H1 (cell line): ENCODE results near the gene GPC1. TPM values are rescaled to one million over a fixed set of nuclear protein-coding genes. Genes with fewer than 3 reads are reported as not detected.

Experiments used
- CTCF ChIA-PET: fragments of 300-600 bp; sonication (Branson Sonifier 250); formaldehyde crosslinking; loops from one replicate; lab custom pipeline; 2021; ENCODE audit not compliant: partially characterized antibody; lab: Charles Lee
- POLR2A ChIA-PET: fragments of 300-600 bp; sonication (Branson Sonifier 250); formaldehyde crosslinking; loops from one replicate; lab custom pipeline; 2021; ENCODE audit warnings: inconsistent platforms; ENCODE audit not compliant: partially characterized antibody; lab: Charles Lee
- DNase-seq, 2 experiments: peaks; one replicate each; pipeline versions ENCODE4 v3.0.0 to v3.0.0-alpha.2; 2010 to 2022; ENCODE audit warnings: low spot score in 2 of 2, low read depth in 1 of 2, mixed read lengths in 1 of 2
- FAIRE-seq: peaks from 2 replicates; lab custom pipeline; 2011; peaks lifted over from hg19 to GRCh38; lab: Jason Lieb, UNC
- H2AFZ ChIP-seq: 2 replicates; pipeline ENCODE4 v1.8.1; 2012; ENCODE audit warnings: low read length, inconsistent platforms
- H2AK5ac ChIP-seq: 2 replicates; pipeline ENCODE4 v1.6.1; 2013; ENCODE audit warnings: low read depth, low read length
- H2BK120ac ChIP-seq: replicated peaks from 2 replicates; pipeline ENCODE3; 2013; ENCODE audit warnings: low read depth, low read length, inconsistent platforms
- H2BK12ac ChIP-seq: 2 replicates; pipeline ENCODE4 v1.6.1; 2013; ENCODE audit warnings: low read depth, low read length
- H2BK15ac ChIP-seq: 2 replicates; pipeline ENCODE4 v1.6.1; 2013; ENCODE audit warnings: low read length
- H2BK20ac ChIP-seq: 2 replicates; pipeline ENCODE4 v1.6.1; 2013; ENCODE audit warnings: low read length
- H2BK5ac ChIP-seq: 2 replicates; pipeline ENCODE4 v1.6.1; 2013; ENCODE audit warnings: low read depth, low read length
- H3K14ac ChIP-seq: 2 replicates; pipeline ENCODE4 v1.6.1; 2013; ENCODE audit warnings: inconsistent platforms; ENCODE audit not compliant: insufficient read length
- H3K18ac ChIP-seq: 2 replicates; pipeline ENCODE4 v1.6.1; 2013; ENCODE audit warnings: low read length; ENCODE audit errors: extremely low read depth
- H3K23ac ChIP-seq: 2 replicates; pipeline ENCODE4 v1.6.1; 2013; ENCODE audit warnings: inconsistent platforms; ENCODE audit not compliant: insufficient read length
- H3K23me2 ChIP-seq: 2 replicates; pipeline ENCODE4 v1.6.1; 2013; ENCODE audit warnings: low read depth, low read length
- H3K27ac ChIP-seq: 2 replicates; pipeline ENCODE4 v1.6.1; 2011; ENCODE audit warnings: low read depth, low read length, inconsistent platforms
- H3K27me3 ChIP-seq, 4 experiments: replicated peaks in 1 of 4; 1 replicate in 1 of 4; 2 replicates in 3 of 4; pipeline versions ENCODE4 v1.6.1 to v1.8.1; 2011 to 2013; ENCODE audit warnings: low read length in 3 of 4, mild to moderate bottlenecking in 3 of 4, inconsistent platforms in 2 of 4, mixed read lengths in 2 of 4, moderate library complexity in 1 of 4; ENCODE audit not compliant: control insufficient read depth in 3 of 4, insufficient read depth in 3 of 4; ENCODE audit errors: extremely low read depth in 1 of 4
- H3K36me3 ChIP-seq, 4 experiments: 2 replicates each; pipeline versions ENCODE4 v1.6.1 to v1.8.1; 2011 to 2013; ENCODE audit warnings: mild to moderate bottlenecking in 4 of 4, low read length in 3 of 4, moderate library complexity in 2 of 4, control low read depth in 1 of 4, inconsistent platforms in 1 of 4; ENCODE audit not compliant: insufficient read depth in 4 of 4, control insufficient read depth in 2 of 4
- H3K4ac ChIP-seq: replicated peaks from 2 replicates; pipeline ENCODE3; 2013; ENCODE audit warnings: low read length, low read depth, mixed read lengths, inconsistent platforms; ENCODE audit not compliant: insufficient read length
- H3K4me1 ChIP-seq, 4 experiments: replicated peaks in 1 of 4; 1 replicate in 1 of 4; 2 replicates in 3 of 4; pipeline versions ENCODE4 v1.6.1 to v1.8.1; 2011 to 2013; ENCODE audit warnings: low read length in 3 of 4, inconsistent platforms in 2 of 4, mixed read lengths in 1 of 4; ENCODE audit not compliant: insufficient read depth in 4 of 4, control insufficient read depth in 3 of 4
- H3K4me2 ChIP-seq, 2 experiments: 2 replicates each; pipeline versions ENCODE4 v1.6.1 to v1.8.1; 2011 to 2013; ENCODE audit warnings: low read depth in 2 of 2, low read length in 2 of 2, control low read depth in 1 of 2, inconsistent platforms in 1 of 2, mild to moderate bottlenecking in 1 of 2; ENCODE audit not compliant: insufficient read depth in 1 of 2
- H3K4me3 ChIP-seq, 4 experiments: fragments of 200-600, 300-600 bp in 1 of 4; sonication (generic), shearing (Covaris generic), sonication (Bioruptor Twin) in 1 of 4; 2 replicates each; pipeline versions ENCODE4 v1.5.1 to v1.8.1; 2011 to 2016; ENCODE audit warnings: low read length in 4 of 4, low read depth in 3 of 4, control low read depth in 2 of 4, inconsistent platforms in 2 of 4, mild to moderate bottlenecking in 2 of 4, mixed read lengths in 1 of 4, moderate library complexity in 1 of 4; ENCODE audit not compliant: insufficient read depth in 2 of 4; ENCODE audit errors: extremely low read depth in 1 of 4
- H3K56ac ChIP-seq: replicated peaks from 2 replicates; pipeline ENCODE3; 2013; ENCODE audit warnings: low read depth, mild to moderate bottlenecking, mixed read lengths, low read length, inconsistent platforms; ENCODE audit not compliant: insufficient read length
- H3K79me1 ChIP-seq: 2 replicates; pipeline ENCODE4 v1.6.1; 2013; ENCODE audit warnings: low read depth, low read length, control low read depth
- H3K79me2 ChIP-seq, 2 experiments: 2 replicates each; pipeline versions ENCODE4 v1.6.1 to v1.8.1; 2012 to 2013; ENCODE audit warnings: low read length in 2 of 2, mild to moderate bottlenecking in 2 of 2, inconsistent platforms in 1 of 2; ENCODE audit not compliant: insufficient read depth in 2 of 2, control insufficient read depth in 1 of 2
- H3K9ac ChIP-seq, 4 experiments: replicated peaks in 1 of 4; 1 replicate in 1 of 4; 2 replicates in 3 of 4; pipeline versions ENCODE4 v1.6.1 to v1.8.1; 2011 to 2013; ENCODE audit warnings: low read depth in 3 of 4, low read length in 3 of 4, control low read depth in 2 of 4, mild to moderate bottlenecking in 2 of 4, moderate library complexity in 2 of 4, inconsistent platforms in 1 of 4; ENCODE audit errors: extremely low read depth in 1 of 4
- H3K9me3 ChIP-seq, 2 experiments: 2 replicates each; pipeline versions ENCODE4 v1.6.1 to v1.8.1; 2012 to 2013; ENCODE audit warnings: mild to moderate bottlenecking in 2 of 2, moderate library complexity in 2 of 2, control low read depth in 1 of 2, inconsistent platforms in 1 of 2, low read depth in 1 of 2, low read length in 1 of 2, mixed read lengths in 1 of 2; ENCODE audit not compliant: insufficient read depth in 2 of 2
- H4K20me1 ChIP-seq, 2 experiments: replicated peaks in 1 of 2; 2 replicates each; pipeline versions ENCODE3 to v1.8.1; 2011 to 2013; ENCODE audit warnings: inconsistent platforms in 2 of 2, low read length in 2 of 2, mild to moderate bottlenecking in 1 of 2; ENCODE audit not compliant: insufficient read depth in 2 of 2, control insufficient read depth in 1 of 2
- H4K5ac ChIP-seq: 2 replicates; pipeline ENCODE4 v1.6.1; 2013; ENCODE audit warnings: low read length, low read depth, mixed read lengths, inconsistent platforms; ENCODE audit not compliant: insufficient read length
- H4K8ac ChIP-seq: 2 replicates; pipeline ENCODE4 v1.8.0; 2013; ENCODE audit warnings: mild to moderate bottlenecking, moderate library complexity, low read length, inconsistent platforms; ENCODE audit not compliant: insufficient read depth; ENCODE audit errors: extremely low read depth
- H4K91ac ChIP-seq: replicated peaks from 2 replicates; pipeline ENCODE3; 2013; ENCODE audit warnings: low read length, mixed read lengths, inconsistent platforms; ENCODE audit not compliant: insufficient read length
- CBX5 ChIP-seq: fragments of 300-800, 300-1000 bp; sonication (generic); IDR thresholded peaks from 2 replicates; pipeline ENCODE4 v1.7.1; 2016; ENCODE audit warnings: antibody characterized with exemption, low read length, low read depth
- CBX8 ChIP-seq: fragments of 300-800, 300-1000 bp; sonication (generic); IDR thresholded peaks from 2 replicates; pipeline ENCODE4 v1.7.1; 2016; ENCODE audit warnings: low read depth, low read length, borderline replicate concordance
- EZH2 ChIP-seq: fragments of 200-600 bp; sonication (generic); IDR thresholded peaks from 2 replicates; pipeline ENCODE4 v1.7.1; 2012; ENCODE audit warnings: low read depth, mild to moderate bottlenecking, moderate library complexity, low read length, inconsistent platforms; ENCODE audit not compliant: severe bottlenecking
- GTF2F1 ChIP-seq: IDR thresholded peaks from 2 replicates; pipeline ENCODE4 v1.6.1; 2012; ENCODE audit warnings: low read depth, low read length, improper control_type of control experiment, borderline replicate concordance
- JUN ChIP-seq: IDR thresholded peaks from 2 replicates; pipeline ENCODE4 v1.6.1; 2011; ENCODE audit warnings: low read depth, mild to moderate bottlenecking, improper control_type of control experiment, low read length
- JUND ChIP-seq: IDR thresholded peaks from 2 replicates; pipeline ENCODE4 v1.6.1; 2011; ENCODE audit warnings: mild to moderate bottlenecking, improper control_type of control experiment, low read length
- KDM1A ChIP-seq: fragments of 200-600, 300-600 bp; sonication (generic); IDR thresholded peaks from 2 replicates; pipeline ENCODE4 v1.7.1; 2016; ENCODE audit warnings: mild to moderate bottlenecking, low read length, borderline replicate concordance
- PHF8 ChIP-seq: fragments of 200-600 bp; sonication (generic); conservative IDR thresholded peaks from 2 replicates; pipeline ENCODE4 v1.7.1; 2012; ENCODE audit warnings: low read depth, mild to moderate bottlenecking, inconsistent platforms, low read length, moderate library complexity
- POLR2AphosphoS5 ChIP-seq: IDR thresholded peaks from 2 replicates; pipeline ENCODE4 v1.6.1; 2011; ENCODE audit warnings: low read depth, low read length
- RNF2 ChIP-seq: fragments of 200-900, 300-1000 bp; sonication (generic); IDR thresholded peaks from 2 replicates; pipeline ENCODE4 v1.7.1; 2016; ENCODE audit warnings: borderline replicate concordance, low read depth, mild to moderate bottlenecking, antibody characterized with exemption, low read length; ENCODE audit not compliant: poor library complexity, severe bottlenecking; ENCODE audit errors: missing control alignments
- SP2 ChIP-seq: IDR thresholded peaks from 2 replicates; pipeline ENCODE4 v1.6.1; 2012; ENCODE audit warnings: mild to moderate bottlenecking, low read length, inconsistent platforms
- YY1 ChIP-seq: IDR thresholded peaks from 2 replicates; pipeline ENCODE4 v1.6.1; 2011; ENCODE audit warnings: low read depth, mild to moderate bottlenecking, low read length
- WGBS, 2 experiments: shearing (Covaris generic) in 1 of 2; methylation state at CpG; one replicate each; pipeline versions ENCODE4 v1.1.6 to v1.1.7; 2013 to 2015; ENCODE audit warnings: low lambda C conversion rate in 2 of 2, mixed read lengths in 2 of 2, inconsistent platforms in 1 of 2, low coverage in 1 of 2, missing lambda C conversion rate in 1 of 2; ENCODE audit not compliant: insufficient replicate concordance in 2 of 2, insufficient coverage in 1 of 2, insufficient read length in 1 of 2; ENCODE audit errors: extremely low coverage in 1 of 2, missing lambda C conversion rate in 1 of 2; 5-methylcytosine and 5-hydroxymethylcytosine counted together
- polyA plus RNA-seq, 7 experiments: library from polyadenylated mRNA; depleted of rRNA in 3 of 7; stranded (reverse) in 5 of 7; unstranded in 2 of 7; fragments of >200 nt in 5 of 7; fragments of 200-250 nt in 2 of 7; gene quantifications; 1 replicate in 5 of 7; 2 replicates in 1 of 7; 4 replicates in 1 of 7; pipeline versions ENCODE4 v1.2.1 to v1.2.3, GENCODE V29; 2011 to 2013; ENCODE audit warnings: missing spikeins in 2 of 7, mixed read lengths in 2 of 7
- total RNA-seq: library from RNA; stranded (reverse); fragmentation: NEBNext Ultra II Directional; extraction: Animal tissue kit (Norgen Biotek cat#: 25700); gene quantifications from 2 replicates; pipeline ENCODE4 v1.2.1, GENCODE V29; 2021

GPC1 gene
- total and polyA plus RNA-seq, 2 of the 8 experiments (the other 6 are each of a cell fraction or from before 2014, with no cell fraction given) = 21.9 to 28.3 TPM

DNA sequence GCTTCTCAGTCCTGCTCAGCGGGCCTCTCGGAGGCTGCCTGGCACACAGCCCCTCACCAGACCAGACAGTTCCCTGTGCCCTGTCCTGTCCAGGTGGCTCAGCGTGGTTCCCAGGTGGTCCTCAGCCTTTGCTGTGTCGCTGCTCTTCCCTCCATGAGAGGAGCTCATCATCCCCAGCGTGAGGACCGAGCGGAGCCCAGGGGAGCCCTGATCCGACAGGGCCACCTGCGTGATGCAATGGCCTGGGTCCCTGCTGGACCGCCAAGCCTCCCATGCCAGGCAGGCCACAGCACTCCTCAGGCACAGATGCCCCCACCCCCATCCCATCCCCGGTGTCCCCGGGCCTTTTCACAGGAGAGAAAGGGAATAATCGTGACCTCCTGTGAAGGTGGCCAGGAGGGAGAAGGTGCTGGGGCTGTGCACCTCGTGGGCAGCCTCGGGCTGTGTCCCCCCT, 4.3 kb downstream of the GPC1 start:
- no peaks in the 10 kb centered on the region for H3K9me3 ChIP-seq
- no peak overlapping the region for H3K23ac ChIP-seq
- no peak overlapping the region for H2BK120ac ChIP-seq
- ChIA-PET CTCF (interaction anchor here (0.9 to 2.1 kb wide), 5 partner anchors 10 to 415 kb away, joined by 3 to 13 read pairs (median 6); partner anchors contain the start of gene NDUFA10), POLR2A (no interaction called here)
- H3K18ac ChIP-seq = no peak overlapping the region
- H3K4me3 ChIP-seq = no peak overlapping the region
- H3K36me3 ChIP-seq = no peaks in the 10 kb centered on the region; a peak in 1 of 8 replicates
- DNase-seq (no peak), FAIRE-seq (no peak)
- peaks cover 0 to 9% of the 10 kb centered on the region in 2 experiments; a peak in 1 of 4 replicates for H3K79me2 ChIP-seq
- no peak overlapping the region for H3K4ac ChIP-seq
- no peak overlapping the region for H3K56ac ChIP-seq
- peaks cover 3% of the 10 kb centered on the region; the same call in 1 of the 2 replicates for H3K23me2 ChIP-seq
- H3K4me2 ChIP-seq = no peak overlapping the region
- H2AK5ac ChIP-seq = no peak overlapping the region
- 92% methylated on average over 10 of the region's 15 CpGs; no CpG with 5 or more reads in 1 of the 2 experiments for WGBS, 2 experiments
- peaks cover 5% of the 10 kb centered on the region; the same call in 1 of the 2 replicates for H3K79me1 ChIP-seq
- no peak overlapping the region for H2BK20ac ChIP-seq
- no peak overlapping the region for H3K27ac ChIP-seq
- peaks cover 0 to 9% (median 1%) of the 10 kb centered on the region in 4 experiments; a peak in 4 of 7 replicates for H3K4me1 ChIP-seq
- H3K9ac ChIP-seq = no peak overlapping the region
- H4K8ac ChIP-seq = no peak overlapping the region
- H4K20me1 ChIP-seq = peaks cover 24 to 41% of the 10 kb centered on the region in 2 experiments
- no peak overlapping the region for H3K14ac ChIP-seq
- H4K5ac ChIP-seq = no peak overlapping the region
- no peak overlapping the region for H2BK5ac ChIP-seq
- no peak overlapping the region for H4K91ac ChIP-seq
- H2AFZ ChIP-seq = no peak overlapping the region
- no peak overlapping the region for H2BK12ac ChIP-seq
- H2BK15ac ChIP-seq = no peak overlapping the region
- H3K27me3 ChIP-seq = peaks cover 14 to 19% (median 16%) of the 10 kb centered on the region in 4 experiments
- TF ChIP-seq JUN = no peak
- no peak for TF ChIP-seq GTF2F1
- TF ChIP-seq SP2 = no peak
- no peak for TF ChIP-seq KDM1A
- TF ChIP-seq CBX5 = no peak
- no peak for TF ChIP-seq YY1
- no peak for TF ChIP-seq JUND
- TF ChIP-seq EZH2 = no peak
- no peak for TF ChIP-seq POLR2AphosphoS5
- TF ChIP-seq RNF2 = no peak
- TF ChIP-seq PHF8 = no peak
- TF ChIP-seq CBX8 = no peak
